Measurements from ENCODE around the gene BCR.

GRCh38 chr22:23131931-23132330 is 48.4 kb upstream of the BCR start:
- TF ChIP-seq POLR2A (IDR thresholded peaks at IDR 0.05; ENCODE audit: low read length), result no peak
- TF ChIP-seq GATA1 (IDR thresholded peaks at IDR 0.05; ENCODE audit: low read depth, low read length), result no peak
